NCI-H774 (cell line): ENCODE measurements around the gene IDH3A.

Experiments used
- DNase-seq: peaks from one replicate; lab custom pipeline; 2025; lab: John Stamatoyannopoulos, UW

IDH3A gene

GRCh38 chr15:78168608-78169007 lies 19.4 kb downstream of the IDH3A start:
- DNase-seq = no peak

GRCh38 chr15:78170848-78171773 lies 21.9 kb downstream of the IDH3A start:
- no peak for DNase-seq

GRCh38 chr15:78171864-78172472 lies 22.8 kb downstream of the IDH3A start:
- DNase-seq = no peak

DNA sequence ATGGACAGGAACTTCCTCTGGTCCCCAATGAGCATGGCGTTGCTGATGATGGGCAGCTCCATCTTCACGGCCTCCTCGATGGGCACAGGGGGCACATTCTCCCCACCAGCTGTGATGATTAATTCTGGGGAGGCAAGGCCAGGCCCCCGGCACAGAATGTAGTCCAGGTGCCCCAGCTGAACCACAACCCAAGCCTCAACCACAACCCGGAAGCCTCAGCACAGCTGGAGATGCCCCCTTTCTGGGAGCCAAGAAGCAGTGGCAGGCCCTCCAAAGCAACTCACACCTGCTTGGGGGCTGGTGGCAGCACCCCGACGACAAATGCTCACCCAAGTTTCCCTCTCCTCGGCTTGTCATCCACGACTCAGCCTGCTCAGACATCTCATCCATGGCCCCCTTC lies 25.2 kb downstream of the IDH3A start:
- DNase-seq = no peak

DNA sequence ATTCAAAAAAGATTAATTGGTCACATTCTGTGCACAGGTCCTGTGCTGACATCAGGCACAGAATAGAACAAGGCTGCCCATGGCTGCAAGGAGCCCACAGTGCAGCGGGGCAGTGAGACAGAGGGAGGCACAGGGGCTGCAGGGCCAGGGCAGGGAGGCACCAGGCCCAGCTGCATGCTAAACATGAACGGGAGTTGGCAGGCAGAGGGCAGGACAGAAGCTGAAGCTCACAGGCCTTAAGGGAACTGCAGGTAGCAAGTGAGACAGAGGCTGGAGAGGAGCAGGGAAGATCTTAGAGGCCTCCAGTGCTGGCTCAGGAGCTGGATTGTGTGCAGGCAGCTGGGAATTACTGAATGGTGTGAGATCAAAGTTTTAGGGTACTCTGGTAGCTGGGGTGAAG lies 26.2 kb downstream of the IDH3A start:
- no peak for DNase-seq

GRCh38 chr15:78177447-78177873 lies 28.3 kb downstream of the IDH3A start:
- DNase-seq = no peak

GRCh38 chr15:78178064-78178463 lies 28.9 kb downstream of the IDH3A start:
- no peak for DNase-seq

DNA sequence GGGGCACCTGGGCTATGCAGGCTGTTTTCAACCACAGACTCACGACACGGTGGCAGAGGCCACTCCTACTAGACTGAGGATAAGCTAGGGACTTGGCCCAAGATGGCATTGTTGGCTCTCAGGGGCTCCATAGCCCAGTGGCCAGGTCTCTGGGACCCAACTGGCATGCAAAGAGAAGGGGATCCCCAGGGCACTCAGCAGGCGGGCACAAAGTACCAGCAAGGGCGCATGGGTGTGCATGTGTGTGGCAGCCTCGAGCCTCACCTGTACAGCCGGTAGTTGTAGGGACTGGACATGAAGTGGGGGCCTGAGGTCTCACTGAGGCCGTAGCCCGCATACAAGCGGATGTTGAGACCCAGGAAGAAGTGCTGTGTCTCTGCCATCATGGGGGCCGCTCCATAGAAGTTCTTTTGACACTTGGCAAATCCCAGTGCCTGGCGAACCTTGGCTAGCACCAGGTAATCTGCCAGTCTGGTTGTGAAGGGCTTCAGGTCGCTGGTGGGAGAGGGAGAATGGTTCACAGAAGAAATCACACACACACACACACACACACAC lies 30.2 kb downstream of the IDH3A start:
- no peak for DNase-seq

DNA sequence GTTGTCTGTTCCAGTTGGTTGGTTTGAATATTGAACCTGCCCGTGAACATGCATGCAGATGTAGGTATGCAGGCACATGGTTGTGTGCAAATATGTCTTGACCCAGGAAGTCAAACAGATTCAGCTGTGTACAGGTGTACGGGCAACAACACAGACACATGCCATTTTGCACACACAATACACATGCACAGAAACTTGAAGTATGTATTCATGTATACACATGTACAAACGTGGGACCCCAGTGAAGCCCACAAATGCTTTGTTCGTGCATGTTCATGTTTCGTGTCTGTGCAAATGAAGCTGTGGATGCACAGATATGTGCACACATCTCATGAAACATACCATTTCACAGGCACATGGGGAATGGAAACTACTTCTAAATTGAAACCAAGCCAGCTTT lies 30.7 kb downstream of the IDH3A start:
- DNase-seq = no peak

DNA sequence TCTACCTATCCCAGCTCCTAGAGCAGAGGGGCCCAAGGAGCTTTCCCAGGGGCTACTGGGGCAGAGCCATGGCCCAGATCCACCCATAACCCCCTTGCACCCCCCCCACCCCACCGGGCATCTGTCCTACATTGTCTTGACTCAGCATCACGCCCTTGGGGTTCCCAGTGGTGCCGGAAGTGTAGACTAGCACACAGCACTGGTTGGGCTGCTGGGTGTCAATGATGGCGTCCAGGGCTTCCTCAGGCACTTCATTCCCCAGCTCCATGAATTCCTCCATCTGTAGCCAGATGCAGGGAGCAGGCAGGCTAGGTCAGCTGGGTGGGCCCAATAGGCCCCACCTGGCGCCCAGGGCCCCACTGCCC lies 33.2 kb downstream of the IDH3A start:
- no peak for DNase-seq

DNA sequence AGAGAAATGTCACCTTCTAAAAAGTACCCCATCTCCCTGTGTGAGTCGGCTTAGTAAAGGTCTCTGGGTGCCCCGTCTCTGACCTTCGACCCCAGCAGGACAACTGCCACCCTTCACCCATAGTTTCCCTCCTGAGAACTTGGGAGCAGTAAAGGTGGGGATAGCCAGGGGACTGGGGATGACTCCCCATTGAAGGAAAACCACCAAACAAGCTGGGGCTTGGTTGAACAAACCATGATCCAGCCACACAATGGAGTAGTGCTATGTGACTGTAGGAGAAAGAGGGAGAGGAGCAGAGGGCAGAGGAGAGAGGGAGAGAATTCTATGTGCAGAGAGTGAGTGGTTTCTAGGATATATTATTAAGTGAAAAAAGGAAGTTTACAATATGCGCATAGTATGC lies 33.7 kb downstream of the IDH3A start:
- DNase-seq = no peak

DNA sequence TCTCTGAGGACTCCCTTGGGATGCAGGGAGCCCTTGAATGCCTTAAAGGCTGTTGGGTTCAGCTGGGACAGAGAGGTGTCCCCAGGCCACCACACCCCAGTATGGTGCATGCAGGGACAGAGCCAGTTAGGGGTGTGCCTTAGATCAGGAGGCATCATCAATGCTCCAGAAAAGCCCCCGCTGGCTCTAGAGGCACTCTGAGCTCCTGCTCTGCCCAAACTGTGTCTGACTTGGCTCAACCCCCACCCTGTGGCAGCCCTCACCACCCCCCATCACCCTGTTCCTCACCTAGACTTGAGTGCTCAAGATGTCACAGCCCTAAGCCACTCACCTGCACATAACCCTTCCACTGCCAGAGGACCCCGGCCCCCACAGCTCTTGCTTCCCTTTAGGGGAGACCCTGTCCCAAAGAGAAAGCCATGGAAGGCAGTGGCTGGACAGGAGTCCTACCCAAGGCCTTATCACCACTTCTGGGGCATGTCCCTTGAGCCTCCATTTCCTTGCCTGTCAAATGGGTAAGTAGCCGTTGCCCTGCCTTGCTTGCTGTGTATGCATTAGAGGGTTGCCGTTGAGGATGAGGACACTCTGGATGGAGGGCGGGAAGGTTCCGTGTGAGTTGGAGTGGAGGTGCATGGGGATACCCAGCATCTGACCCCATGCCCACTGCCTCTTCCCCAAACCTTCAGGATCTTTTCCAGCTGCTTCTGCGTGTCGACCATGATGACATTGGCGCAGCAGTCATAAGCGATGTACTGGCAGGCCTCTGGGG lies 43.8 kb downstream of the IDH3A start:
- DNase-seq = no peak

- no peak for DNase-seq
Measured at GRCh38 chr15:78193731-78194567, 44.8 kb downstream of the IDH3A start.

DNA sequence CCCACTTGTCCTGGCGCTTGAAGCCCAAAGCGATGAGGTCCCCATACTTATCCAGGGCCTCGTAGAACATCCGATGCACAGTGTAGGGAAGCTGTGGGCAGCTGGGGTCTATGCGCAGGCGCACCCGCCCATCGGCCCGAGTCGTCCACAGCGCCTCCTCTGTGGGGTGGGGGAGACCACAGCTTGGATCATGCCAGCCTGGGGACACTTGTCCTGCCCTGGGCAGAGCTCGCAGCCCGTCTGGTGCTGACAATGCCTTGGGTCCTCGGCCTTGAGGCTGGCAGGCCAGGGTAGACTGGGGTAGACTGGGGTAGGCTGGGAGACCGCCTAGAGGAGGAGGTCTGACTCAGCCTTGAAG lies 45.4 kb downstream of the IDH3A start:
- DNase-seq = no peak

GRCh38 chr15:78195735-78196201 lies 46.6 kb downstream of the IDH3A start:
- peak; percentile 8 for DNase-seq

DNA sequence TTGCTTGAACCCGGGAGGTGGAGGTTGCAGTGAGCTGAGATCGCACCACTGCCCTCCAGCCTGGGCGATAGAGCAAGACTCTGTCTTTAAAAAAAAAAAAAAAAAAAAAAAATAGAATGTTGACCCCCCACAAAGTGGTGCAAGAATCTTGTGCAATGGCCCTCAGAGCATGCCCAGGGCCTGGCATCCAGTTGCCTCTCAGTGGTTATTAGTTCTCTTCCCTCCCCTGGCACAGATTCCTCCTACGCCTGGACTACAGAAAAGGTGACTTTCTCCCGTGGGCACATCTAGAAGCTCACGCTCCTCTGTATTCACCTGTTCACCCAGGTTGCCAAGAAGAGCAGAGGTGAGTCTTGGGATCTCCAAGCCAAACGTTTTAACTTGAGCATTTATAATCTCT lies 48.5 kb downstream of the IDH3A start:
- no peak for DNase-seq

- no peak for DNase-seq
Measured at GRCh38 chr15:78200276-78200930, 51.2 kb downstream of the IDH3A start.

- DNase-seq = no peak
Measured at GRCh38 chr15:78201281-78202190, 52.4 kb downstream of the IDH3A start.

DNA sequence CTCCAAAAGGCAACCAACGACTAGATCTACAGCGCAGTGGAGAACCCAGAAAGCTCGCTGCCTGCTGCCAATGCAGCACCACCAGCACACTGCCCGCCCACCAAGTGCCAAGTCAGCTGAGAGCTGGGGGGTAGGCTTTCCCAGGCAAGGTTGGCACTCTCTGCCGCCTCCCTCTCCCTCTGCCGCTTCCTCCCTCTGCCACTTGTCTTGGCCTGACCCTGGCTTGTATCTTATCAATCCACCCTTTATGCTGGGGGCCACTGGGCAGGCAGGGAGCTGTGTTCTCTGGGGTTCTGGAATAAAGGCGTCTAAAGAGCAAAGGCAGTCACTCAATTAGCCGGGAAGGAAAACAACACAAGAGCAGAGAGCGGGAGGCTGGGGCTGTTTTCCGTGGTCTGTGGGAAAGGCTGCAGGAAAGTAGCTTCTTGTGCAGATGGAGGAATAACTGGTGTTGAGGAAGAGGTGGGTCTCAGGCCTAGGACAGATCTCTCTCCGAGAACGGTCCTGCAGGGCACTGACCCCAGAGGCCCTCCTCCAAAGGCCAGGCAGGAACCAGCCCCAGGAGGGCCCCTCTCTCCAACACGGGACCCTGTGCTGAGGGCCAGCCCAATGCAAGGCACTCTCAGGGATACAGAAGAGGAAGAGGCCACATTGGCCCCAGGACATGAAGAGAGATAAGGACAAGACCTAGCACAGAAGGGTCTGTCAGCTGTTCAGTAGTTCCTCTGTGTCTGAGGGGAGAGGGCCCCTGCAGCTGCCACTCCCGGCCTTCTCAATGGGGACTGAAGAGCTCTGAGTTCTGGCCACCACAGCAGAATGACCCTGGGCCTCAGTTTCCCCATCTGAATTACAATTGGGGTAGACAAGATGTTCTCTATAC lies 54.4 kb downstream of the IDH3A start:
- DNase-seq = no peak
